Right lobe of liver (tissue), 4 donors: ENCODE results near the gene RPS6KB2.

ENCODE experiments used
- CTCF ChIP-seq, 4 donors: fragments of 200-600 bp in 3 of 4; fragments of 450-650 bp in 1 of 4; IDR thresholded peaks; one replicate each; pipeline versions ENCODE4 v1.5.1 to v1.8.0; 2016 to 2022; ENCODE audit warnings: antibody characterized with exemption in 4 of 4, mild to moderate bottlenecking in 2 of 4
- POLR2A ChIP-seq: fragments of 450-650 bp; IDR thresholded peaks from one replicate; pipeline ENCODE4 v1.6.1; 2017; ENCODE audit warnings: antibody characterized with exemption, mild to moderate bottlenecking
- donor health status: DM: no; HTN: no; CAD: no.
- donor health status: DM: no; HTN: no; CAD: no.
- donor health status: DM: no; HTN: yes; CAD: no.

GRCh38 chr11:67406420-67406968, 21.8 kb upstream of the RPS6KB2 start:
- TF ChIP-seq CTCF (IDR thresholded peaks at IDR 0.05) (no peak), POLR2A (no peak)
